HG03432 (cell line): ENCODE data around the gene IRF2.
A peak's percentile ranks its signal among the peaks of the same experiment; 100 is the strongest.
"Not testable (repeated sequence)": the region's sequence is repeated elsewhere in the genome, so short reads cannot be mapped to it uniquely, and the experiment has no call there.

Experiments
- ATAC-seq: cut with Tn5 transposase; IDR thresholded peaks from one replicate; pipeline ENCODE4 v1.9.1; 2021; ENCODE audit warnings: mild to moderate bottlenecking, moderate library complexity; ENCODE audit not compliant: unreplicated experiment

IRF2 gene

GRCh38 chr4:184349283-184350039 lies 124.9 kb downstream of the IRF2 start:
- no peak for ATAC-seq

- ATAC-seq: no peak
Observed at GRCh38 chr4:184348311-184349233, 125.8 kb downstream of the IRF2 start.

GRCh38 chr4:184347251-184348239 lies 126.8 kb downstream of the IRF2 start:
- ATAC-seq: peak; percentile 85

- ATAC-seq: no peak
Observed at GRCh38 chr4:184346682-184347081, 127.7 kb downstream of the IRF2 start.

- ATAC-seq: not testable (repeated sequence)
Observed at GRCh38 chr4:184346273-184346672, 128.1 kb downstream of the IRF2 start.

- no peak for ATAC-seq
Observed at GRCh38 chr4:184345573-184345922, 128.8 kb downstream of the IRF2 start.

- no peak for ATAC-seq
Observed at GRCh38 chr4:184344899-184345572, 129.3 kb downstream of the IRF2 start.

- no peak for ATAC-seq
Observed at GRCh38 chr4:184344435-184344834, 129.9 kb downstream of the IRF2 start.

- peak; percentile 47 for ATAC-seq
Observed at GRCh38 chr4:184343502-184344177, 130.7 kb downstream of the IRF2 start.

GRCh38 chr4:184342857-184343237 lies 131.5 kb downstream of the IRF2 start:
- ATAC-seq: not testable (repeated sequence)

- ATAC-seq: no peak
Observed at GRCh38 chr4:184342167-184342856, 132.0 kb downstream of the IRF2 start.

- not testable (repeated sequence) for ATAC-seq
Observed at GRCh38 chr4:184339398-184340193, 134.8 kb downstream of the IRF2 start.

GRCh38 chr4:184337907-184338306 lies 136.4 kb downstream of the IRF2 start:
- ATAC-seq: no peak
